Colonic mucosa (tissue), 4 donors: ENCODE measurements around the gene UAP1. TPM values are rescaled to one million over a fixed set of nuclear protein-coding genes. Genes with fewer than 3 reads are reported as not detected.
"Not testable (repeated sequence)": the region's sequence is repeated elsewhere in the genome, so short reads cannot be mapped to it uniquely, and the experiment has no call there.

Experiments used
- DNase-seq: peaks from one replicate; pipeline ENCODE4 v3.0.0-alpha.2; 2020
- H3K27ac ChIP-seq: fragments of 200-600 bp; one replicate; pipeline ENCODE4 v1.8.0; 2021
- H3K27me3 ChIP-seq: fragments of 200-600 bp; one replicate; pipeline ENCODE4 v1.8.0; 2021
- H3K36me3 ChIP-seq: fragments of 200-600 bp; one replicate; pipeline ENCODE4 v1.8.0; 2021
- H3K4me1 ChIP-seq: fragments of 200-600 bp; one replicate; pipeline ENCODE4 v1.8.0; 2021; ENCODE audit warnings: mild to moderate bottlenecking
- H3K4me3 ChIP-seq: fragments of 200-600 bp; one replicate; pipeline ENCODE4 v1.8.0; 2021
- H3K9ac ChIP-seq, 2 donors: one replicate each; pipeline ENCODE4 v1.7.0; 2013; ENCODE audit warnings: control low read depth in 2 of 2, low read depth in 2 of 2, low read length in 2 of 2
- H3K9me3 ChIP-seq: fragments of 200-600 bp; one replicate; pipeline ENCODE4 v1.8.0; 2021
- CTCF ChIP-seq: fragments of 200-600 bp; IDR thresholded peaks from one replicate; pipeline ENCODE4 v1.8.0; 2022; ENCODE audit warnings: antibody characterized with exemption, mild to moderate bottlenecking
- intact Hi-C: fragments of 100-400 bp; cut with DNase I; formaldehyde crosslinking; loops from one replicate; pipeline ENCODE4 v1.14.1; 2022
- total RNA-seq, 2 donors: library from RNA; stranded (reverse); fragmentation: NEBNext Ultra II Directional in 1 of 2; extraction: Animal tissue kit (Norgen Biotek cat#: 25700) in 1 of 2; gene quantifications; one replicate each; pipeline ENCODE4 v1.2.1, GENCODE V29; 2021
- donor health status: healthy.
- donor health status: DM: no; HTN: no; CAD: no.
- donor health status: DM: no; HTN: no; CAD: no.

UAP1 gene
- total RNA-seq, 2 donors from 2014 or later = 79.5 to 144 TPM

- peaks cover 9% of the 10 kb centered on the region for H3K36me3 ChIP-seq
- no peaks in the 10 kb centered on the region for H3K27me3 ChIP-seq
These were observed 37.9 kb downstream of the UAP1 start for GRCh38 chr1:162599451-162599850.

GRCh38 chr1:162603117-162603516 lies 41.6 kb downstream of the UAP1 start:
- H3K4me3 ChIP-seq, H3K9ac ChIP-seq, DNase-seq, H3K27me3 ChIP-seq, H3K27ac ChIP-seq, intact Hi-C loops, H3K9me3 ChIP-seq, H3K36me3 ChIP-seq, H3K4me1 ChIP-seq: not testable (repeated sequence)

More at GRCh38 chr1:162599451-162599850, 37.9 kb downstream of the UAP1 start:
- Histone ChIP-seq H3K27ac (no peak overlapping the region), H3K4me1 (no peaks in the 10 kb centered on the region), H3K9me3 (no peaks in the 10 kb centered on the region), H3K9ac (no peak overlapping the region), H3K4me3 (no peak overlapping the region)
- DNase-seq = no peak
- intact Hi-C loops = no loop called here
- no peak for TF ChIP-seq CTCF

GRCh38 chr1:162605225-162605927 lies 43.9 kb downstream of the UAP1 start:
- no peak for DNase-seq
- Histone ChIP-seq H3K27me3 (no peaks in the 10 kb centered on the region), H3K4me3 (no peak overlapping the region), H3K4me1 (no peaks in the 10 kb centered on the region), H3K36me3 (peaks cover 2% of the 10 kb centered on the region), H3K27ac (no peak overlapping the region), H3K9ac (no peak overlapping the region), H3K9me3 (no peaks in the 10 kb centered on the region)
- no peak for TF ChIP-seq CTCF
- intact Hi-C loops = no loop called here

GRCh38 chr1:162609306-162609705 lies 47.8 kb downstream of the UAP1 start:
- Histone ChIP-seq H3K9me3 (no peaks in the 10 kb centered on the region), H3K4me1 (no peaks in the 10 kb centered on the region), H3K27me3 (no peaks in the 10 kb centered on the region), H3K4me3 (no peak overlapping the region), H3K36me3 (no peaks in the 10 kb centered on the region), H3K9ac (no peak overlapping the region), H3K27ac (no peak overlapping the region)
- intact Hi-C loops = no loop called here
- DNase-seq = no peak
- no peak for TF ChIP-seq CTCF

GRCh38 chr1:162612606-162613400 lies 51.3 kb downstream of the UAP1 start:
- H3K9me3 ChIP-seq = peaks cover 5% of the 10 kb centered on the region
- H3K27me3 ChIP-seq = no peaks in the 10 kb centered on the region
- no peak overlapping the region for H3K4me3 ChIP-seq
- no peak for DNase-seq
- TF ChIP-seq CTCF = no peak
- no peaks in the 10 kb centered on the region for H3K4me1 ChIP-seq
- no peak overlapping the region for H3K9ac ChIP-seq
- no peaks in the 10 kb centered on the region for H3K36me3 ChIP-seq
- no peak overlapping the region for H3K27ac ChIP-seq
- intact Hi-C loops = loop anchor here (2.0 kb wide), 1 partner anchor 188 kb away; no protein-coding TSS in a partner anchor

- H3K4me1 ChIP-seq = no peaks in the 10 kb centered on the region
- no peak for DNase-seq
- H3K36me3 ChIP-seq = no peaks in the 10 kb centered on the region
- intact Hi-C loops = no loop called here
- H3K9ac ChIP-seq = no peak overlapping the region
- no peak for TF ChIP-seq CTCF
- H3K27me3 ChIP-seq = no peaks in the 10 kb centered on the region
- peaks cover 5% of the 10 kb centered on the region for H3K9me3 ChIP-seq
- no peak overlapping the region for H3K27ac ChIP-seq
- no peak overlapping the region for H3K4me3 ChIP-seq
These were observed 55.3 kb downstream of the UAP1 start for GRCh38 chr1:162616848-162617247.
